WTC11 (cell line): Measurements from ENCODE around the gene KCTD11. TPM values are rescaled to one million over a fixed set of nuclear protein-coding genes. Genes with fewer than 3 reads are reported as not detected.
A peak's percentile ranks its signal among the peaks of the same experiment; 100 is the strongest.

Experiments
- CREM ChIP-seq: sonication (generic); formaldehyde crosslinking; IDR thresholded peaks from 2 replicates; pipeline ENCODE4 v1.8.1; 2022; ENCODE audit warnings: mild to moderate bottlenecking, missing genetic modification reagents, moderate library complexity
- CTCF ChIP-seq: fragments of 200-600 bp; IDR thresholded peaks from 2 replicates; pipeline ENCODE4 v1.8.0; 2022; ENCODE audit warnings: antibody characterized with exemption
- ELF4 ChIP-seq: sonication (generic); formaldehyde crosslinking; IDR thresholded peaks from 2 replicates; pipeline ENCODE4 v1.8.1; 2022; ENCODE audit warnings: low read depth, mild to moderate bottlenecking, moderate library complexity, missing genetic modification reagents
- GABPB1 ChIP-seq: sonication (generic); formaldehyde crosslinking; IDR thresholded peaks from 2 replicates; pipeline ENCODE4 v1.8.1; 2023; ENCODE audit warnings: mild to moderate bottlenecking, missing genetic modification reagents
- GTF2I ChIP-seq: fragments of 250-450 bp; sonication (Bioruptor Pico); conservative IDR thresholded peaks from 2 replicates; pipeline ENCODE4 v1.4.0; 2021; ENCODE audit warnings: mild to moderate bottlenecking
- IRF1 ChIP-seq: sonication (generic); formaldehyde crosslinking; IDR thresholded peaks from 2 replicates; pipeline ENCODE4 v1.8.0; 2023; ENCODE audit warnings: missing genetic modification reagents
- IRF2 ChIP-seq: sonication (generic); formaldehyde crosslinking; IDR thresholded peaks from 2 replicates; pipeline ENCODE4 v1.8.0; 2022; ENCODE audit warnings: low read depth, missing genetic modification reagents, borderline replicate concordance
- JUN ChIP-seq: sonication (generic); formaldehyde crosslinking; IDR thresholded peaks from 2 replicates; pipeline ENCODE4 v1.8.0; 2023; ENCODE audit warnings: mild to moderate bottlenecking, missing genetic modification reagents
- MXD4 ChIP-seq: fragments of 250-450 bp; sonication (Bioruptor Pico); IDR thresholded peaks from 2 replicates; pipeline ENCODE4 v1.8.0; 2021; ENCODE audit warnings: mild to moderate bottlenecking, moderate library complexity, borderline replicate concordance
- NR1H2 ChIP-seq: sonication (generic); formaldehyde crosslinking; IDR thresholded peaks from 2 replicates; pipeline ENCODE4 v1.9.0; 2021; ENCODE audit warnings: mild to moderate bottlenecking, moderate library complexity, missing genetic modification reagents
- NR2C2 ChIP-seq: sonication (generic); formaldehyde crosslinking; IDR thresholded peaks from 2 replicates; pipeline ENCODE4 v1.8.0; 2022; ENCODE audit warnings: mild to moderate bottlenecking, missing genetic modification reagents
- SMAD3 ChIP-seq: sonication (generic); formaldehyde crosslinking; IDR thresholded peaks from 2 replicates; pipeline ENCODE4 v1.8.0; 2022; ENCODE audit warnings: missing genetic modification reagents, mild to moderate bottlenecking, borderline replicate concordance
- SOX15 ChIP-seq: fragments of 250-450 bp; sonication (Bioruptor Pico); IDR thresholded peaks from 2 replicates; pipeline ENCODE4 v1.9.0; 2021; ENCODE audit warnings: mild to moderate bottlenecking
- TEAD1 ChIP-seq: sonication (generic); formaldehyde crosslinking; IDR thresholded peaks from 2 replicates; pipeline ENCODE4 v1.8.0; 2022; ENCODE audit warnings: mild to moderate bottlenecking, missing genetic modification reagents
- TP53 ChIP-seq: sonication (generic); formaldehyde crosslinking; IDR thresholded peaks from 2 replicates; pipeline ENCODE4 v1.8.1; 2023; ENCODE audit warnings: mild to moderate bottlenecking, missing genetic modification reagents
- ZNF263 ChIP-seq: sonication (generic); formaldehyde crosslinking; IDR thresholded peaks from 2 replicates; pipeline ENCODE4 v1.8.1; 2022; ENCODE audit warnings: low read depth, mild to moderate bottlenecking, moderate library complexity, missing genetic modification reagents
- ZNF317 ChIP-seq: sonication (generic); formaldehyde crosslinking; IDR thresholded peaks from 2 replicates; pipeline ENCODE4 v1.8.1; 2023; ENCODE audit warnings: low read depth, mild to moderate bottlenecking, moderate library complexity, missing genetic modification reagents, borderline replicate concordance
- ZNF425 ChIP-seq: fragments of 250-450 bp; sonication (Bioruptor Pico); conservative IDR thresholded peaks from 2 replicates; pipeline ENCODE4 v1.9.0; 2021; ENCODE audit warnings: mild to moderate bottlenecking
- ZNF512 ChIP-seq: sonication (generic); formaldehyde crosslinking; IDR thresholded peaks from 2 replicates; pipeline ENCODE4 v1.8.1; 2022; ENCODE audit warnings: missing genetic modification reagents, borderline replicate concordance
- ZNF671 ChIP-seq: fragments of 250-450 bp; sonication (Bioruptor Pico); IDR thresholded peaks from 2 replicates; pipeline ENCODE4 v1.8.0; 2021; ENCODE audit warnings: mild to moderate bottlenecking
- total RNA-seq: library from RNA; stranded (reverse); gene quantifications from 3 replicates; pipeline ENCODE4 v1.2.3, GENCODE V29; 2021
- TF ChIP-seq, protein P1 (sequence below): sonication (generic); formaldehyde crosslinking; IDR thresholded peaks from 2 replicates; pipeline ENCODE4 v1.8.1; 2023; ENCODE audit warnings: mild to moderate bottlenecking, missing genetic modification reagents, moderate library complexity
- TF ChIP-seq, protein P2 (sequence below): fragments of 250-450 bp; sonication (Bioruptor Pico); IDR thresholded peaks from 2 replicates; pipeline ENCODE4 v1.9.0; 2021; ENCODE audit warnings: mild to moderate bottlenecking, borderline replicate concordance
- TF ChIP-seq, protein P3 (sequence below): sonication (generic); formaldehyde crosslinking; IDR thresholded peaks from 2 replicates; pipeline ENCODE4 v1.8.1; 2023; ENCODE audit warnings: mild to moderate bottlenecking, moderate library complexity, missing genetic modification reagents
- TF ChIP-seq, protein P4 (sequence below): fragments of 250-450 bp; sonication (Bioruptor Pico); IDR thresholded peaks from 2 replicates; pipeline ENCODE4 v1.9.0; 2021; ENCODE audit warnings: moderate library complexity, mild to moderate bottlenecking, inconsistent platforms, borderline replicate concordance

Gene KCTD11
- total RNA-seq, 1 experiment from 2014 or later = 8.1 TPM

DNA sequence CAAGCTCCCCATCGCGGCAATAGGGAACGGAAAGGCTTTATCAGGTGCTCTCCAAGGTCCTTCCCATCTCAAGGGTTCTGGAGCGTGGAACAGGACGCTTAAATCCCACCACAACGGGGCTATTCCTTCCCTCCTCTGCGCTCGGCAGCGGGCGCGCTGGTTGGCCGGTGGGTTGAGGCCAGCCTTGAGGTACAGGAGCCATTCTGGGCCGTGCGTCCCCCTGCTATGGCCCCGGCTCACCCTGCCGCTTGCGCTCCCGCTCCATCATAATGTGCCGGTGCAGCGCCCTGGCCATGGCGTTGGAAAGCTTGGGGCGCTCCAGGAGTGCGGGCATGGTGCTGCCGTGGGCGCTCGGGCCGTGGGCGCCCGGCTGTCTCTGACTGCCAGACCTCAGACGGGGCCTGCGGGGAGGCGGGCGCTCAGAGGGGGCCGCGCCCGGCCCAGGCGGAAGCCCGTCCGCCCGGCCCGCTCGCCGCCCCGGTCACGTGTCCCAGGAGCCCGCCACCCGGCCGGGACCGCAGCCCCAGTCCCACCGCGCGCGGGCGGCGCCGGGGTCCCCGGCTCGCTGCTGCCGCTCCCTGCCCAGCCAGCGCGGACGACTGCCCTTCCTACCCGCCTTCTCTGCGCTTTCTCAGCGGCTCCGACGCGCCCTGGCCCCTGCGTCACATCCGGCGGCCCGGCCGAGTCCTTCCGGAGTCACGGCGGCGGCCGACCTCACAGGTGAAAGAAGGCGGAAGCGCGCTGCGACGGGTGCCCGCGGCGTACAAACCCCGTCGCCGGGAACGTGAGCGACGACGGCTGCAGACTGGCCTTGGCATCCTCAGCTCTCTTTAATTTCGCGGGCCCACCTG lies 37.0 kb upstream of the KCTD11 start, which contains the start of gene GPS2 (continued):
- TF ChIP-seq CTCF (no peak), ZNF263 (CRISPR knock-in tag) (no peak), NR1H2 (CRISPR knock-in tag) (no peak), JUN (CRISPR knock-in tag) (peak; percentile 66; the same call in 1 of the 2 replicates), CREM (peak; percentile 98), SOX15 (CRISPR knock-in tag) (no peak), SMAD3 (CRISPR knock-in tag) (peak; percentile 88), ZNF512 (CRISPR knock-in tag) (no peak), NR2C2 (CRISPR knock-in tag) (peak; percentile 99), IRF2 (CRISPR knock-in tag) (no peak), ZNF317 (CRISPR knock-in tag) (no peak), IRF1 (CRISPR knock-in tag) (no peak), ELF4 (CRISPR knock-in tag) (no peak), TEAD1 (CRISPR knock-in tag) (no peak), GABPB1 (CRISPR knock-in tag) (peak; percentile 84), ZNF425 (CRISPR knock-in tag) (no peak), ZNF671 (CRISPR knock-in tag) (no peak; the same call in 1 of the 2 replicates), GTF2I (CRISPR knock-in tag) (no peak), MXD4 (CRISPR knock-in tag) (no peak), TP53 (0 out of 2 replicates have a peak, but pooled peaks have one; percentile 72)
- TF ChIP-seq, protein P1, sequence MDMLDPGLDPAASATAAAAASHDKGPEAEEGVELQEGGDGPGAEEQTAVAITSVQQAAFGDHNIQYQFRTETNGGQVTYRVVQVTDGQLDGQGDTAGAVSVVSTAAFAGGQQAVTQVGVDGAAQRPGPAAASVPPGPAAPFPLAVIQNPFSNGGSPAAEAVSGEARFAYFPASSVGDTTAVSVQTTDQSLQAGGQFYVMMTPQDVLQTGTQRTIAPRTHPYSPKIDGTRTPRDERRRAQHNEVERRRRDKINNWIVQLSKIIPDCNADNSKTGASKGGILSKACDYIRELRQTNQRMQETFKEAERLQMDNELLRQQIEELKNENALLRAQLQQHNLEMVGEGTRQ (CRISPR knock-in tag) = peak; percentile 86
- TF ChIP-seq, protein P2, sequence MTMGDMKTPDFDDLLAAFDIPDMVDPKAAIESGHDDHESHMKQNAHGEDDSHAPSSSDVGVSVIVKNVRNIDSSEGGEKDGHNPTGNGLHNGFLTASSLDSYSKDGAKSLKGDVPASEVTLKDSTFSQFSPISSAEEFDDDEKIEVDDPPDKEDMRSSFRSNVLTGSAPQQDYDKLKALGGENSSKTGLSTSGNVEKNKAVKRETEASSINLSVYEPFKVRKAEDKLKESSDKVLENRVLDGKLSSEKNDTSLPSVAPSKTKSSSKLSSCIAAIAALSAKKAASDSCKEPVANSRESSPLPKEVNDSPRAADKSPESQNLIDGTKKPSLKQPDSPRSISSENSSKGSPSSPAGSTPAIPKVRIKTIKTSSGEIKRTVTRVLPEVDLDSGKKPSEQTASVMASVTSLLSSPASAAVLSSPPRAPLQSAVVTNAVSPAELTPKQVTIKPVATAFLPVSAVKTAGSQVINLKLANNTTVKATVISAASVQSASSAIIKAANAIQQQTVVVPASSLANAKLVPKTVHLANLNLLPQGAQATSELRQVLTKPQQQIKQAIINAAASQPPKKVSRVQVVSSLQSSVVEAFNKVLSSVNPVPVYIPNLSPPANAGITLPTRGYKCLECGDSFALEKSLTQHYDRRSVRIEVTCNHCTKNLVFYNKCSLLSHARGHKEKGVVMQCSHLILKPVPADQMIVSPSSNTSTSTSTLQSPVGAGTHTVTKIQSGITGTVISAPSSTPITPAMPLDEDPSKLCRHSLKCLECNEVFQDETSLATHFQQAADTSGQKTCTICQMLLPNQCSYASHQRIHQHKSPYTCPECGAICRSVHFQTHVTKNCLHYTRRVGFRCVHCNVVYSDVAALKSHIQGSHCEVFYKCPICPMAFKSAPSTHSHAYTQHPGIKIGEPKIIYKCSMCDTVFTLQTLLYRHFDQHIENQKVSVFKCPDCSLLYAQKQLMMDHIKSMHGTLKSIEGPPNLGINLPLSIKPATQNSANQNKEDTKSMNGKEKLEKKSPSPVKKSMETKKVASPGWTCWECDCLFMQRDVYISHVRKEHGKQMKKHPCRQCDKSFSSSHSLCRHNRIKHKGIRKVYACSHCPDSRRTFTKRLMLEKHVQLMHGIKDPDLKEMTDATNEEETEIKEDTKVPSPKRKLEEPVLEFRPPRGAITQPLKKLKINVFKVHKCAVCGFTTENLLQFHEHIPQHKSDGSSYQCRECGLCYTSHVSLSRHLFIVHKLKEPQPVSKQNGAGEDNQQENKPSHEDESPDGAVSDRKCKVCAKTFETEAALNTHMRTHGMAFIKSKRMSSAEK (CRISPR knock-in tag) = 0 out of 2 replicates have a peak, but pooled peaks have one; percentile 65
- TF ChIP-seq, protein P3, sequence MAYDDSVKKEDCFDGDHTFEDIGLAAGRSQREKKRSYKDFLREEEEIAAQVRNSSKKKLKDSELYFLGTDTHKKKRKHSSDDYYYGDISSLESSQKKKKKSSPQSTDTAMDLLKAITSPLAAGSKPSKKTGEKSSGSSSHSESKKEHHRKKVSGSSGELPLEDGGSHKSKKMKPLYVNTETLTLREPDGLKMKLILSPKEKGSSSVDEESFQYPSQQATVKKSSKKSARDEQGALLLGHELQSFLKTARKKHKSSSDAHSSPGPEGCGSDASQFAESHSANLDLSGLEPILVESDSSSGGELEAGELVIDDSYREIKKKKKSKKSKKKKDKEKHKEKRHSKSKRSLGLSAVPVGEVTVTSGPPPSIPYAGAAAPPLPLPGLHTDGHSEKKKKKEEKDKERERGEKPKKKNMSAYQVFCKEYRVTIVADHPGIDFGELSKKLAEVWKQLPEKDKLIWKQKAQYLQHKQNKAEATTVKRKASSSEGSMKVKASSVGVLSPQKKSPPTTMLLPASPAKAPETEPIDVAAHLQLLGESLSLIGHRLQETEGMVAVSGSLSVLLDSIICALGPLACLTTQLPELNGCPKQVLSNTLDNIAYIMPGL = peak; percentile 78; the same call in 1 of the 2 replicates
- TF ChIP-seq, protein P4, sequence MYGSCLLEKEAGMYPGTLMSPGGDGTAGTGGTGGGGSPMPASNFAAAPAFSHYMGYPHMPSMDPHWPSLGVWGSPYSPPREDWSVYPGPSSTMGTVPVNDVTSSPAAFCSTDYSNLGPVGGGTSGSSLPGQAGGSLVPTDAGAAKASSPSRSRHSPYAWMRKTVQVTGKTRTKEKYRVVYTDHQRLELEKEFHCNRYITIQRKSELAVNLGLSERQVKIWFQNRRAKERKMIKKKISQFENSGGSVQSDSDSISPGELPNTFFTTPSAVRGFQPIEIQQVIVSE (CRISPR knock-in tag) = no peak
